ENCODE results near the gene FYB1.

FYB1 gene

GRCh38 chr5:39203951-39204350 is 15.4 kb downstream of the FYB1 start:
- DNase-seq, result no peak

GRCh38 chr5:39203275-39203922 is 16.0 kb downstream of the FYB1 start:
- DNase-seq, result no peak

- peak in 5 of 6 experiments; percentile 41 to 66 (median 60) for DNase-seq
Observed at GRCh38 chr5:39202597-39203274, 16.6 kb downstream of the FYB1 start.

- no peak for DNase-seq
Observed at GRCh38 chr5:39201781-39202596, 17.4 kb downstream of the FYB1 start.

- DNase-seq, result no peak
Observed at GRCh38 chr5:39201160-39201780, 18.1 kb downstream of the FYB1 start.

GRCh38 chr5:39200081-39200480 is 19.3 kb downstream of the FYB1 start:
- peak in 1 of 6 experiments; percentile 23 for DNase-seq

- no peak for DNase-seq
Observed at GRCh38 chr5:39199335-39199734, 20.0 kb downstream of the FYB1 start.

GRCh38 chr5:39198127-39198526 is 21.2 kb downstream of the FYB1 start:
- no peak for DNase-seq

- DNase-seq, result peak; percentile 34 to 63 (median 57)
Observed at GRCh38 chr5:39197556-39197955, 21.8 kb downstream of the FYB1 start.

- DNase-seq, result no peak
Observed at GRCh38 chr5:39195198-39195826, 24.1 kb downstream of the FYB1 start.

- DNase-seq, result no peak
Observed at GRCh38 chr5:39194466-39195136, 24.8 kb downstream of the FYB1 start.

GRCh38 chr5:39193553-39194465 is 25.6 kb downstream of the FYB1 start:
- DNase-seq, result no peak

- no peak for DNase-seq
Observed at GRCh38 chr5:39192450-39193160, 26.8 kb downstream of the FYB1 start.

GRCh38 chr5:39191216-39191615 is 28.1 kb downstream of the FYB1 start:
- peak in 5 of 6 experiments; percentile 15 to 52 (median 21) for DNase-seq

GRCh38 chr5:39190311-39191102 is 28.9 kb downstream of the FYB1 start:
- no peak for DNase-seq

GRCh38 chr5:39189292-39189955 is 29.9 kb downstream of the FYB1 start:
- DNase-seq, result no peak

- peak in 5 of 6 experiments; percentile 17 to 65 (median 27) for DNase-seq
Observed at GRCh38 chr5:39187831-39188731, 31.3 kb downstream of the FYB1 start.
